Right kidney (tissue), 1 donor: ENCODE data around the gene ITK.

Experiments used
- DNase-seq: peaks from one replicate; pipeline ENCODE4 v3.0.0-alpha.2; 2016

Gene ITK

GRCh38 chr5:157282150-157282549 lies 101.5 kb downstream of the ITK start:
- no peak for DNase-seq

GRCh38 chr5:157283434-157283833 lies 102.8 kb downstream of the ITK start:
- DNase-seq: no peak

DNA sequence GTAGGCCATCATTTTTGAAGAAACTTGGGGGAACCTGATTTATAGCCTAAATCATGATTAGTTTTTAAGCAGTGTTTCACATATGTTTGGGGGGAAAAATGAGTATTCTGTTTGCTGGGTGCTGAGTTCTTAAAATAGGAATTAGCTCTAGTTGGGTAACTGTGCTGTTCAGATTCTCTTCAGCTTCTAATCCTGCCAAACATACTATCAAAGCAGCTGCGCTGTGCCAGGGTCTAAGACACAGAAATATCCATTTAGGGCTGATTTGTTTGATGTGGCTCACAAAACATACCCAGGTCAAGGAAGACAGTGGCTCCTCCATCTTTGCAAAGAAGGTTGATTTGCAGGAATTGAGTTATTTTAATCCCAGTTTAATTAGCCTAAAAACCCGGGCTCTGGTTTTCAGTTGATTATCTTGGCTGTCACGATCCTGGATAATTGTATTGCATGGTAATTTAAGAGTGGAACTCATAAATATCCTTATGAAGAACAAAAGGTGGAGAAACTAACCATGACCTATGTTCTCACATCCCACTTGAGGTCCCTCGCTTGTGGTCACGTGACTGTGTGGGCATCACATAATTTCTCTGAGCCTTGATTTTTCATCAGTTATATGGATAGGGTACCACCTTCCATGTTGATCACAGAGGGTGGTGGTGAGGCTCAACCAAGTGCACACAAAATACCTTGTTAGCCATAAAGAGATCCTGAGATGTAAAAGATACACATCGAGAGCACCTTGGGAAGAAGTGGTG lies 104.0 kb downstream of the ITK start:
- DNase-seq: no peak

DNA sequence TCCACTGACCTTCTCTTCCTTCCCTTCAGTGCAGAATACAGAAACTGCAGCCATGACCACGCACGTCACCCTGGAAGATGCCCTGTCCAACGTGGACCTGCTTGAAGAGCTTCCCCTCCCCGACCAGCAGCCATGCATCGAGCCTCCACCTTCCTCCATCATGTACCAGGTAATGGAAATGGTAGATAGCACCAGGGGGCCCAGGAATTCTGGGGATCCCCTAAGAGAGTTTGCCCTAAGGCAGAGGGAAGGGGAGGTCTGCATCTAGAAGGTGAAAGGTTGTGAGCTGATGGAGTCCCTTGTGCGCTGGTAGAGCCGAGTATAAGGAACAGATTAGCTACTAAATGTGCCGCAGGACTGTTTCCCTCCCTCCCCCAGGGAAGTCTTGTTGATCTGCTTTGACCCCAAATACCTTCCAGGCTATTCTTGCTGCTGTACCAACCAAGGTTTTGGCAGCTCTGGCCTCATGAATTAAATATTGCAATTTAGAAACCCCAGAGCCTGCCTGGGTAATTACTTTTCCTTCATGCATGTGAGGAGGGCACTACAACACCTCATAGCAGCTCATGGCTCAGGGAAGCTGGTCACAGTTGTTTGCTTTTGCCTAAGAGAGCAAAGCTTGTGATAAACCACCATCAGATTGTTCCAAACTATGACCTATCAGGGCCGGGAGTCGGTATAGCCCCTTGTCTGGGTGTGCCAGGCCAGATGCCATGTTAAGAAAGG lies 104.8 kb downstream of the ITK start:
- DNase-seq: no peak

DNA sequence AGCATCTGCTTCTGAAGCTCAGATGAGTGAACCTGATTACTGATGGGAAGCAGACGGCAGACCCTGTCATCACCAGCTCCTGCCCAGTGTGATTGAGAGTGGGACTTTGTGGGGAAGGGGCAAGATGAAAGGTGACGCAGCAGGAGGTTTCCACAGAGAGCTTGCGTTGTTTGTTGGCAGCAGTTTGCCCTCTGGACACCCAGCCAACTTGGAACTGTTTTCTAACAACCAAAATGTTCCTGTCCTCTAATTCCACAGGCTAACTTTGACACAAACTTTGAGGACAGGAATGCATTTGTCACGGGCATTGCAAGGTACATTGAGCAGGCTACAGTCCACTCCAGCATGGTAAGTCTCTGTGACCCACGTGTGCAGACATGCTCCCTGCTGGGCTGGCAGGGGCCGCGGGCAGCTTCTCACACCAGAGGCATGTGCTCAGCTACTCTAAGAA lies 106.1 kb downstream of the ITK start:
- DNase-seq: no peak

GRCh38 chr5:157288405-157289163 lies 107.9 kb downstream of the ITK start:
- DNase-seq: no peak

GRCh38 chr5:157289164-157289819 lies 108.7 kb downstream of the ITK start:
- DNase-seq: no peak

DNA sequence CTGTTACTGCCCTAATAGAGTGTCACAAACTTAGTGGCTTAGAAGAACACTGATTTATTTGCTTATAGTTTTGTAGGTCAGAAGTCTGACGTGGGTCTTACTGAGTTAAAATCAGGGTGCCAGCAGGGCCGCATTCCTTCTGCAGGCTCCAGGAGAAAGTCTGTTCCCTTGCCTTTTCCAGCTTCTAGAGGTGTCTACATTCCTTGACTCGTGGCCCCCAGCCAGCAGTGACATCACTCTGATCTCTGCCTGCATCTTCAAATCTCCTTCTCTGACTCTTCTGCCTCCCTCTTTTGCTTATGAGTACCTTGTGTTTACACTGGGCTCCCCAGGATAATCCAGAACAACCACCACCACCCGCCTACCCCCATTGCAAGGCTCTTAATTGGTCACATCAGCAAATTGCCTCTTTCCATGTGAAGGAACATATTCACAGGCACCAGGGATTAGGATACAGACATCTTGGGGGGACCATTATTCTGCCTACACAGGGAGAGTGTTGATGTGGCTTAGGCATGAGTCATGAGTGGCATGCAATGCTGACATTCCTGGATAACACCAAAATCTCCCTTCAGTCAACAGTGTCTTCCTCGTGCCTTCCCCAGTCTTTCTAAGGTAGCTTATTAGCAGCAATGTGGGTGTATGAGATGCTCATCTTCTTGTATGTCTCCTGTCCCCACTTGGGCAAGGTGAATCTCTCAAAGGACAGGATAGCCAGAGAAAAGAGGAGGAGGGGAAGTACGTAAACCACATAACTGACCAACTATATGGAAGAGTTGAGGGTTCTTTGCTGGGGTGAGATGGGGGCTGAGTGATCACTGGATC lies 109.7 kb downstream of the ITK start:
- DNase-seq: no peak

DNA sequence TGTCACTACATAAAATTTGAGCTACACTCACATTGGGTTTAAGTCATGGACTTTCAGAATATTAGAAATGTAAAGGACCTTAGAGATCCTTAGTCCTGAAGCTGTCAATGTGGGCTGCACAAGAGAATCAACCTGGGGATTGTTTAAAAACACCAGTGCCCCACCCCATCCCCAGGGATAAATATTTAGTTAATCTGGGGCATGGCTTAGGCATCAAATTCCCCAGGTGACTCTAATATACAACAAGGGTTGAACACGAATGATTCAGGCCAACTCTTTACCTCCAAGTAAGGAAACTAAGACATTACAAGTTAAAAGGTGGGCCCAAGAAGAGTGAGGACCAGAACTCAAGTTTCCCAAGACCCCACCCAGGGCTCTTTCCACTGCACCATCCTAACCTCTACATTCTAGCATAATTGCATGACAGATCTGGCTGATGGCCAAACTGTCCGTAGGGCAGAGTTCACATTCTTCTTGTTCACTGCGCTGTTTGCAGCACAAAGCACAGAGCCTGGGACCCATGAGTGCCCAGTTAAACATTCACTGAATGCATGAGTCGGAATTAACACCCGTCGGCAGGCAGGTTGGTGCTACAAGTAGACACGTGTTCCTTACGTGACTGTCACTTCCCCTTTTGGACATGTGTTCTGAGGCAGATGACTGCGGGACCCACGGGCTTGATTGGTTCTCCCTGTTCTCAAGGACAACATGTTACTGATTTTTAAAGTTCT lies 110.5 kb downstream of the ITK start:
- no peak for DNase-seq

GRCh38 chr5:157292599-157292998 lies 112.0 kb downstream of the ITK start:
- no peak for DNase-seq

DNA sequence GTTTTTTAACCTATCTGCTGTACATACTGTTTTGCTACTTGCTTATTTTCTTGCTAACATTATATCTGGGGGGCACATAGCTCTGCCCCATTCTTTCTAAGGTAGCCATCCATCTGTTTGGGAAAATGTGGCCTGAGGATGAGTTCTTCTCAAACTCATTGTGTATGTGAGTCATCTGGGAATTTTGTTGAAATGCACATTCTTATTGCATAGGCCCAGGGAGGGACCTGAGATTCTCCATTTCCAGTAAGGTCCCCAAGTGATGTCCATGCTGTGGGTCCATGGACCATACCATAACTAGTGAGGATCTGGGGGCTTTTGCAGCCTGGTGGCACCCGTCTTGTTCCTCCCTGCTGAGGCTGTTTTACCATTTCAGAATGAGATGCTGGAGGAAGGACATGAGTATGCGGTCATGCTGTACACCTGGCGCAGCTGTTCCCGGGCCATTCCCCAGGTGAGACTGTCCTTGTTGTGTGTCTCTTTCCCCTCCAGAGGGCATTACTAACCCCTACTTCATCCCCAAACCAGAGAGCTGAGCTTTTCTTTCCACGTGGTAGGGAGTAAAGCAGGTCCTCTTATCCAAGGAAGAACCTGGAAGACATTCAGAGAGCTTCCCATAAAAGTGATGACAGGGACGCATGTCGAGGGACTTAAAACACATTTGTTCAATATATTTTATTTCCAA lies 113.9 kb downstream of the ITK start:
- no peak for DNase-seq

DNA sequence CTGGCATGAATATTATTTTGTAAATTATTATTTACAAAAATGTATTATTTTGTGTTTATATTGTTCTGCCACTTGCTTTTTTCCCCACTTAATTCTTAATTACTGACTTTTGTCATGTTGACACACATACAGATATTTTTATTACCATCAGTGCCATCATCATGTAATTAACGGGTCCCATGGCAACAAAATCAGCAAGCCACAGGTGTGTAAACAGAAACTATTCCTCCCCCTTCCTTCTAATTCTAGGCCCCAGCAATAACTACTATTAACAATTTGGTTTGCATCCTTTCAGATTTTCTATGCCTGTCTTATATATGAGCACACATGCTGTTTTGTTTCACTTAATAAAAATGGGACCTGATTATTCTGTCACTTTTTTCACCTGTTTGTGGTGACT lies 114.6 kb downstream of the ITK start:
- DNase-seq: no peak

DNA sequence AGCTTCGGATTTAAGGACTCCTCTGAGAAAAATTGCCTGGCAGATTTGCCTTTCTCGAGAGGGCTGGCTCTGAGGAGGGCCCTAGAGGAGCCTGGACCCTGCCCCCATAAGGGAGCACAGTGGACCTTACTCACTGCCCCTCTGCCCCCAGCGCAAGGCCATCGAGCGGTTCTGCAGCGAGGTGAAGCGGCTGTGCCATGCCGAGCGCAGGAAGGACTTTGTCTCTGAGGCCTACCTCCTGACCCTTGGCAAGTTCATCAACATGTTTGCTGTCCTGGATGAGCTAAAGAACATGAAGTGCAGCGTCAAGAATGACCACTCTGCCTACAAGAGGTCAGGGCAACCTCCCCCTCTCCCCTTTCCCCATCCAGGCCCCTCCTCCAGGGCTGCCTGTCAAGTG lies 119.9 kb downstream of the ITK start:
- DNase-seq: no peak

- DNase-seq: no peak
Measured at GRCh38 chr5:157301066-157301465, 120.4 kb downstream of the ITK start.

DNA sequence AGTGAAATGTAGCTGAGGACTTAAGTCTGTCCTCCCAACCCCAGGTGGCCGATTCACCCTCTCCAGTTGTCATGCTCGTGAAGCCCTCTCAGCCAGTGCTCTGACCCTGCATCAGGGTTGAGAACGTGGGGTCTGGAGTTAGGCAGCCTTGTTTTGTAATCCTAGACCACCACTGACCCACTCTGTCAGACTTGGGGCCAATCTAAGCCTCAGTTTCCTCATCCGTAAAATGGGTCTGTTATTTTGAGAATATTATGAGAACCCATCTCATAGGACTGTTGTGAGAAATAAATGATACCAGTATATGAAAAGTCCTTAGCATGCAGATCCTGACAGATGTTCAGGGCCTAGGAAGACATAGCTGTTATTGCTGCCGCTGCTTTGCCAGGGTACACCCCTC lies 122.4 kb downstream of the ITK start:
- no peak for DNase-seq

- no peak for DNase-seq
Measured at GRCh38 chr5:157303667-157304327, 123.2 kb downstream of the ITK start.
